ENCODE data around the gene TFF3. TPM values are rescaled to one million over a fixed set of nuclear protein-coding genes. Genes with fewer than 3 reads are reported as not detected.

The TFF3 gene
- total RNA-seq, 1 donor from 2014 or later = 40.3 TPM

- peaks cover 12% of the 10 kb centered on the region for H3K4me1 Mint-ChIP-seq (ENCODE audit: low read depth)
- no peaks in the 10 kb centered on the region for H3K9me3 Mint-ChIP-seq (ENCODE audit: low read depth)
- no peak overlapping the region for H3K27ac Mint-ChIP-seq
- no peaks in the 10 kb centered on the region for H3K36me3 Mint-ChIP-seq (ENCODE audit: insufficient read depth)
- no peak for DNase-seq (ENCODE audit: low spot score, unreplicated experiment)
- no peak overlapping the region for H3K4me3 Mint-ChIP-seq (ENCODE audit: low read depth)
- TF ChIP-seq, protein P1, sequence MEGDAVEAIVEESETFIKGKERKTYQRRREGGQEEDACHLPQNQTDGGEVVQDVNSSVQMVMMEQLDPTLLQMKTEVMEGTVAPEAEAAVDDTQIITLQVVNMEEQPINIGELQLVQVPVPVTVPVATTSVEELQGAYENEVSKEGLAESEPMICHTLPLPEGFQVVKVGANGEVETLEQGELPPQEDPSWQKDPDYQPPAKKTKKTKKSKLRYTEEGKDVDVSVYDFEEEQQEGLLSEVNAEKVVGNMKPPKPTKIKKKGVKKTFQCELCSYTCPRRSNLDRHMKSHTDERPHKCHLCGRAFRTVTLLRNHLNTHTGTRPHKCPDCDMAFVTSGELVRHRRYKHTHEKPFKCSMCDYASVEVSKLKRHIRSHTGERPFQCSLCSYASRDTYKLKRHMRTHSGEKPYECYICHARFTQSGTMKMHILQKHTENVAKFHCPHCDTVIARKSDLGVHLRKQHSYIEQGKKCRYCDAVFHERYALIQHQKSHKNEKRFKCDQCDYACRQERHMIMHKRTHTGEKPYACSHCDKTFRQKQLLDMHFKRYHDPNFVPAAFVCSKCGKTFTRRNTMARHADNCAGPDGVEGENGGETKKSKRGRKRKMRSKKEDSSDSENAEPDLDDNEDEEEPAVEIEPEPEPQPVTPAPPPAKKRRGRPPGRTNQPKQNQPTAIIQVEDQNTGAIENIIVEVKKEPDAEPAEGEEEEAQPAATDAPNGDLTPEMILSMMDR (IDR thresholded peaks at IDR 0.05; ENCODE audit: unreplicated experiment) = peak; percentile 12
- peaks cover 9% of the 10 kb centered on the region for H3K27me3 Mint-ChIP-seq
These were observed 38.6 kb downstream of the TFF3 start for GRCh38 chr21:42276526-42277154.

GRCh38 chr21:42276076-42276475, 39.1 kb downstream of the TFF3 start:
- Mint-ChIP-seq H3K27ac (no peak overlapping the region), H3K4me1 (ENCODE audit: low read depth) (peaks cover 8% of the 10 kb centered on the region), H3K36me3 (ENCODE audit: insufficient read depth) (no peaks in the 10 kb centered on the region), H3K27me3 (peaks cover 9% of the 10 kb centered on the region), H3K9me3 (ENCODE audit: low read depth) (no peaks in the 10 kb centered on the region), H3K4me3 (ENCODE audit: low read depth) (no peak overlapping the region)
- DNase-seq (ENCODE audit: low spot score, unreplicated experiment) = no peak
- TF ChIP-seq, protein P1 (IDR thresholded peaks at IDR 0.05; ENCODE audit: unreplicated experiment) = no peak

DNA sequence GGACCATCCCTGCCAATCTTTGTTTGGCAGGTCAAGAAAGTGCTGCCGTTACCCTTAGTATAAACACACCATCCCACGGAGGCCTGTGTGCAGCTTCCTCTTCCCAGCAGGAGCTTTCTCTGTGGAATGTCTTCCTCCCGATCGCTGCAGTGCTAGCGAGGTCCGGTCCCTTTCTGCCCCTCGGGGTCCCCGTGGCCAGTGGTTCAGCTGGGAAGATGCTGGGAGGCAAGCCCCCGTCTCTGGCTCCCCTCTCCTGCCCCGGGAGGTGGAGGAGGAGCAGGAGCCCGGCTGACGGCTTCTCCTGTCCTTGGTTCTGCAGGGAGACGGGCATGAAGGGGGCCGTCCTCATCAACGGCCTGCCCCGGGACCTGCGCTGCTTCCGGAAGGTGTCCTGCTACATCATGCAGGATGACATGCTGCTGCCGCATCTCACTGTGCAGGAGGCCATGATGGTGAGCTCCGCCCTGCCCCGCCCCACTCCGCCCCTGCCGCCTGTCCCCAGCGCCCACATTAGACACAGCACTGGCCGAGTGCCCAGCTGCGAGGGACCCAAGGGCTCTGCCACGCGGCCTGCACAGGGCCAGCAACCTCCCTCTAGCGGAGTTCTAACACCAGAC, 42.1 kb downstream of the TFF3 start:
- no peak overlapping the region for H3K4me3 Mint-ChIP-seq (ENCODE audit: low read depth)
- TF ChIP-seq, protein P1 (IDR thresholded peaks at IDR 0.05; ENCODE audit: unreplicated experiment) = no peak
- H3K9me3 Mint-ChIP-seq (ENCODE audit: low read depth) = no peaks in the 10 kb centered on the region
- H3K4me1 Mint-ChIP-seq (ENCODE audit: low read depth) = peaks cover 4% of the 10 kb centered on the region
- no peak for DNase-seq (ENCODE audit: low spot score, unreplicated experiment)
- H3K36me3 Mint-ChIP-seq (ENCODE audit: insufficient read depth) = no peaks in the 10 kb centered on the region
- peaks cover 4% of the 10 kb centered on the region for H3K27me3 Mint-ChIP-seq
- no peak overlapping the region for H3K27ac Mint-ChIP-seq

DNA sequence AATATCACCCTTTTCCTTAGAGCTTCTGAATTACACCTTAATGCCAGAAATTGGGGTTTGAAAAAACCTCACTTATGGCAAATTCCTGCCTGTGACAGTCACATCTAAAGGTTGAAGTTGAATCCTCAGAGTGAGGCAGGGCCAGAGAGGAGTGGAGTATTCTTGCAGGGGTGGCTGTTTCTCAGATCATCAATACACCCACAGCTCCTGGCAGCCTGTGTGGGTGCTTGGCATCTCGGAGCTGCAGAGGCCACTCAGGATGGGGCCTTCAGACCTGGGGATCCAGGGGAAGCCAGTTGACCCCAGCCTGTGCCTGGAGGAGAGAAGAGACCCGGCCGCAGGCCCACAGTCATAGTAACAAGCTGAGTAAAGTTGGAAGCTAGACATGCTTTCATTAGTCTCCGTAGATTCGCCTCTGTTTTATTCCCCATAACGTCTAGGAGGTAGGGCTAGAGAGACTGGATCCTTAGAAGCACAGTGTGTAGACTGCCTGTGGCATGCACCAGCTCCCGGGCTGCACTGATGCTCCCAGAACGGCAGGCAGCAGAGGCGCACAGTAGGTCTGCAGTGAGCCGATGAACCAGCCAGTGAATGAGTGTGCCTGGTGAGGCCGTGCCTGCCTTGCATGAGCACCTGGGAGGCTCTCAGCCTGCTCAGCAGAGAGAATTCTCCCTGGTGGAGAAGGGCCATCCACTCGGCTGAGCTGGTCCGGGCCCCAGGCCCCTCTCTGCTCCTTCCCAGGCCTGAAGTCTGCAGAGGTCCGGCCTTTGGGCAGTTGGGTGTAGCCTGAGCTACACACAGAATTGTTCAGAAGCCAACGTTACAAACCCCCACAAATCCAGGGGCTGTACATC, 42.9 kb downstream of the TFF3 start:
- TF ChIP-seq, protein P1 (IDR thresholded peaks at IDR 0.05; ENCODE audit: unreplicated experiment) = no peak
- H3K36me3 Mint-ChIP-seq (ENCODE audit: insufficient read depth) = no peaks in the 10 kb centered on the region
- H3K4me3 Mint-ChIP-seq (ENCODE audit: low read depth) = no peak overlapping the region
- no peak overlapping the region for H3K27ac Mint-ChIP-seq
- DNase-seq (ENCODE audit: low spot score, unreplicated experiment) = no peak
- peaks cover 2% of the 10 kb centered on the region for H3K27me3 Mint-ChIP-seq
- peaks cover 1% of the 10 kb centered on the region for H3K4me1 Mint-ChIP-seq (ENCODE audit: low read depth)
- H3K9me3 Mint-ChIP-seq (ENCODE audit: low read depth) = no peaks in the 10 kb centered on the region

GRCh38 chr21:42271065-42271464, 44.1 kb downstream of the TFF3 start:
- H3K9me3 Mint-ChIP-seq (ENCODE audit: low read depth) = no peaks in the 10 kb centered on the region
- H3K4me3 Mint-ChIP-seq (ENCODE audit: low read depth) = no peak overlapping the region
- no peaks in the 10 kb centered on the region for H3K27me3 Mint-ChIP-seq
- H3K27ac Mint-ChIP-seq = peak overlapping the region; percentile 42
- DNase-seq (ENCODE audit: low spot score, unreplicated experiment) = no peak
- no peaks in the 10 kb centered on the region for H3K36me3 Mint-ChIP-seq (ENCODE audit: insufficient read depth)
- no peaks in the 10 kb centered on the region for H3K4me1 Mint-ChIP-seq (ENCODE audit: low read depth)
- TF ChIP-seq, protein P1 (IDR thresholded peaks at IDR 0.05; ENCODE audit: unreplicated experiment) = no peak

Data from progenitor cell of endocrine pancreas (in vitro differentiated cells).